Measurements from ENCODE around the gene RUNDC3A.

DNA sequence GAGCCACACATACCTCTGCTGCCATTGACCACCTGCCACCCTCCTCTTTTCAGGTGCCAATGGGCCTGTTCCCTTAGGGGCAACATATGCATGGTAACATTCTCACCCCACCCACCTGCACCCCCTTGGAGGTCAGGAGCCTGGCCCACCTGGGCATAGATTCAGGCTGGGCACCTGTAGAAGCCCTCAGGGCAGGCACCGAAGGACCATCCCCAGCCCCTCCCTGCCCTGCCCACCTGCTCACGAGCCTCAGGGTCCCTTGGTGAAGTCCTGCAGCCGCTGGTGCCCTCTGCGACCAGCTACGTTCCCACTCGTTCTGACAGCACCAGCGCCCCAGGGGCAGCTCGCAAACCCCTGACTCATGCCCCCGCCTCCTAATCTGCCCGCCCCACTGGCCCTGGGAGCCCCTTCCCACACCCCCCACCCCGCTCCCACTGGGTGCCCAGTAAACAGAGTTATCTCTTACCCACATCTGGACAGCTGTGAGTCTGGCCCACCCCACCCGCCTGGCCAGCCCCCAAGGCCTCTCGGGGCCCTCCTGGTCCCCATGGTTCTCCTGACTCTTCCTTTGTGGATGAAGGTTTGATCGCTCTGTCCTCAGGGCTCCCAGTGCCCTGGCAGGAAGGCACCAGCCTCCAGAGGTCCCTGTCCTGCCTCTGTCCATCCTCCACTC lies 40.4 kb upstream of the RUNDC3A start, which contains the start of gene SLC4A1:
- TF ChIP-seq, protein P1, sequence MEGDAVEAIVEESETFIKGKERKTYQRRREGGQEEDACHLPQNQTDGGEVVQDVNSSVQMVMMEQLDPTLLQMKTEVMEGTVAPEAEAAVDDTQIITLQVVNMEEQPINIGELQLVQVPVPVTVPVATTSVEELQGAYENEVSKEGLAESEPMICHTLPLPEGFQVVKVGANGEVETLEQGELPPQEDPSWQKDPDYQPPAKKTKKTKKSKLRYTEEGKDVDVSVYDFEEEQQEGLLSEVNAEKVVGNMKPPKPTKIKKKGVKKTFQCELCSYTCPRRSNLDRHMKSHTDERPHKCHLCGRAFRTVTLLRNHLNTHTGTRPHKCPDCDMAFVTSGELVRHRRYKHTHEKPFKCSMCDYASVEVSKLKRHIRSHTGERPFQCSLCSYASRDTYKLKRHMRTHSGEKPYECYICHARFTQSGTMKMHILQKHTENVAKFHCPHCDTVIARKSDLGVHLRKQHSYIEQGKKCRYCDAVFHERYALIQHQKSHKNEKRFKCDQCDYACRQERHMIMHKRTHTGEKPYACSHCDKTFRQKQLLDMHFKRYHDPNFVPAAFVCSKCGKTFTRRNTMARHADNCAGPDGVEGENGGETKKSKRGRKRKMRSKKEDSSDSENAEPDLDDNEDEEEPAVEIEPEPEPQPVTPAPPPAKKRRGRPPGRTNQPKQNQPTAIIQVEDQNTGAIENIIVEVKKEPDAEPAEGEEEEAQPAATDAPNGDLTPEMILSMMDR (IDR thresholded peaks at IDR 0.05; ENCODE audit: insufficient read depth, low read depth, low read length): no peak
- no peak for TF ChIP-seq EZH2 (IDR thresholded peaks at IDR 0.05; ENCODE audit: insufficient read depth, low read length)

Data from astrocyte (in vitro differentiated cells and primary cell).